Measurements from ENCODE around the gene SOX5. TPM values are rescaled to one million over a fixed set of nuclear protein-coding genes. Genes with fewer than 3 reads are reported as not detected.
"Not testable (repeated sequence)": the region's sequence is repeated elsewhere in the genome, so short reads cannot be mapped to it uniquely, and the experiment has no call there.

Gene SOX5
- polyA plus RNA-seq, 4 donors: 6.2 to 8.6 (median 7.7) TPM

GRCh38 chr12:23519444-23519843 is 430.0 kb downstream of the SOX5 start:
- DNase-seq (ENCODE audit: low read depth in 4 of 4, low spot score in 2 of 4): not testable (repeated sequence)

- not testable (repeated sequence) for DNase-seq (ENCODE audit: low read depth in 4 of 4, low spot score in 2 of 4)
These were observed 433.7 kb downstream of the SOX5 start for GRCh38 chr12:23515785-23516184.

- no peak for DNase-seq (ENCODE audit: low read depth in 4 of 4, low spot score in 2 of 4)
These were observed 439.0 kb downstream of the SOX5 start for GRCh38 chr12:23510484-23510883.

GRCh38 chr12:23509832-23510231 is 439.6 kb downstream of the SOX5 start:
- DNase-seq (ENCODE audit: low read depth in 4 of 4, low spot score in 2 of 4): not testable (repeated sequence)

GRCh38 chr12:23507785-23508184 is 441.7 kb downstream of the SOX5 start:
- DNase-seq (ENCODE audit: low read depth in 4 of 4, low spot score in 2 of 4): not testable (repeated sequence)

- not testable (repeated sequence) for DNase-seq (ENCODE audit: low read depth in 4 of 4, low spot score in 2 of 4)
These were observed 443.7 kb downstream of the SOX5 start for GRCh38 chr12:23505736-23506135.

GRCh38 chr12:23504641-23505399 is 444.6 kb downstream of the SOX5 start:
- DNase-seq (ENCODE audit: low read depth in 4 of 4, low spot score in 2 of 4): no peak

GRCh38 chr12:23504043-23504442 is 445.4 kb downstream of the SOX5 start:
- DNase-seq (ENCODE audit: low read depth in 4 of 4, low spot score in 2 of 4): no peak

GRCh38 chr12:23503544-23503943 is 445.9 kb downstream of the SOX5 start:
- no peak for DNase-seq (ENCODE audit: low read depth in 4 of 4, low spot score in 2 of 4)

GRCh38 chr12:23502259-23502658 is 447.2 kb downstream of the SOX5 start:
- no peak for DNase-seq (ENCODE audit: low read depth in 4 of 4, low spot score in 2 of 4)

GRCh38 chr12:23495472-23495871 is 454.0 kb downstream of the SOX5 start:
- DNase-seq (ENCODE audit: low read depth in 4 of 4, low spot score in 2 of 4): no peak

- DNase-seq (ENCODE audit: low read depth in 4 of 4, low spot score in 2 of 4): no peak
These were observed 455.8 kb downstream of the SOX5 start for GRCh38 chr12:23493672-23494071.

GRCh38 chr12:23491029-23491428 is 458.4 kb downstream of the SOX5 start:
- DNase-seq (ENCODE audit: low read depth in 4 of 4, low spot score in 2 of 4): not testable (repeated sequence)

GRCh38 chr12:23488130-23488529 is 461.3 kb downstream of the SOX5 start:
- no peak for DNase-seq (ENCODE audit: low read depth in 4 of 4, low spot score in 2 of 4)

- no peak for DNase-seq (ENCODE audit: low read depth in 4 of 4, low spot score in 2 of 4)
These were observed 465.2 kb downstream of the SOX5 start for GRCh38 chr12:23484238-23484637.

- DNase-seq (ENCODE audit: low read depth in 4 of 4, low spot score in 2 of 4): no peak
These were observed 466.9 kb downstream of the SOX5 start for GRCh38 chr12:23482571-23482970.
